ENCODE results near the gene LRPPRC. TPM values are rescaled to one million over a fixed set of nuclear protein-coding genes. Genes with fewer than 3 reads are reported as not detected.

Gene LRPPRC
- total RNA-seq, 1 experiment from 2014 or later: 82.7 TPM

DNA sequence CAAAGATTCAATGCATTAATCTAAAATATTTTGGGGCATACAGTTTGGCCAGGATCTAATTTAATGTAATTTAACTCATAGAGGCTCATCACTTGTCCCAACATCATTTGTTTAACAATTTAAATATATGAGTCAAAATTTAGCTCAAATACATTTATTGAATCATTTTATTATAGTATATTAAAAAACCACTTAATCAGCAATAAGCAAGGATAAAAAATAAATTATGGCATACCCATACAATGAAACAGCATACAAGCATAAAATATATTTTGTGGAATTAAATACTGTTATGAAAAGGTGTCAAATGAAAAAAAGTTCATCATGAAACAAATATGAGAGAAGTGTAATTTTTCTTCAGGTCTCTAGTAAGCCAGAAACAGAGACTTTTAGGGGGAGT is 34.9 kb downstream of the LRPPRC start:
- Histone ChIP-seq H3K9ac (ENCODE audit: low read length) (no peak overlapping the region), H3K9me2 (replicated peaks; ENCODE audit: insufficient read depth, low read length) (no peaks in the 10 kb centered on the region), H4K20me1 (ENCODE audit: insufficient read depth, low read depth, low read length) (no peaks in the 10 kb centered on the region), H2AFZ (ENCODE audit: low read length) (no peak overlapping the region), H3K27me3 (ENCODE audit: low read length) (no peaks in the 10 kb centered on the region), H3K27ac (ENCODE audit: low read length) (no peak overlapping the region), H3K9me3 (ENCODE audit: low read length) (no peaks in the 10 kb centered on the region), H3K79me2 (ENCODE audit: low read length) (peaks cover 31% of the 10 kb centered on the region), H3K4me1 (ENCODE audit: low read length) (peaks cover 3% of the 10 kb centered on the region; the same call in 1 of the 2 replicates), H3K36me3 (ENCODE audit: insufficient read depth, low read length) (peaks cover 75% of the 10 kb centered on the region), H3K4me2 (ENCODE audit: low read depth, low read length, poor library complexity, severe bottlenecking) (no peak overlapping the region), H3K4me3 (ENCODE audit: low read length) (no peak overlapping the region)
- DNase-seq: no peak

DNA sequence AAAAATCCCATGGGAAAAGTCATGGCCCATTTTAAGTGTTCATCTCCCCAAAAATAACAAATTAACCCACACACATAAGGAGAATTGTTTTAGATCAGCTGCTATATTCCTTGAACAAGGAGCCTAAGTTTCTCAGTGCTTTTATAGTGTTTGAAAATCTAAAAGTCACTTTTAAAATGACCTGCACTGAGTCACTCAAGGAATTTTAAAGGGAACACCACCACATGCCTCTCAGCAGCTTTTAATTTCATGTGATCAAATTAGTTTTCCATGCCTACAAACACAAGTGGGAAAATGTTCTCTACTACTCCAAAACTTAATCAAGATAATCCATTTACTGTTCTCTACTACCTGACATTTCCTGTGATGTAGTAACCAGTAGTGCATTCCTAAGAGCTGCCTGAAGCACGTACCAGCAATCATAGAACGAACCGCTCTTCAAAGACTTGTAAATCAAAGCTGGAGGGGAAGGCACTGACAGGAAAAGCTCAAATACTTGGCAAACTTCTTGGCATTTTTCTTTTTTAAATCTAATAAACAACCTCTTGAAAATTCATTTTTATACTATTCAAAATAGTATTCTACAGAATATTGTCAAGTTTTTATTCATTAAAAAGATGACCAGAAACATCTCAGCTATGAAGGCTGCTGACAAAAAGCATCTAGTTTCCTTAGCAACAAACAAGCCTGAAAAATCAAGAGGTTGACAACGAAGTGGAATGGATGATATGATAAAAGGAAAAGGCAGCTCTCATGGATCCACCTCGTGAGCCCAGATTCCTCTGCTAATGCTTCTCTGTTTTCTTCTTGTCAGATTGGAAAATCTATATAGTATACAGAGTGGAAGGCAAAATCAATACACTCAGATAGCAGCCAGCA is 37.2 kb downstream of the LRPPRC start:
- Histone ChIP-seq H3K36me3 (ENCODE audit: insufficient read depth, low read length) (peaks cover 84% of the 10 kb centered on the region), H3K4me1 (ENCODE audit: low read length) (no peaks in the 10 kb centered on the region)

DNA sequence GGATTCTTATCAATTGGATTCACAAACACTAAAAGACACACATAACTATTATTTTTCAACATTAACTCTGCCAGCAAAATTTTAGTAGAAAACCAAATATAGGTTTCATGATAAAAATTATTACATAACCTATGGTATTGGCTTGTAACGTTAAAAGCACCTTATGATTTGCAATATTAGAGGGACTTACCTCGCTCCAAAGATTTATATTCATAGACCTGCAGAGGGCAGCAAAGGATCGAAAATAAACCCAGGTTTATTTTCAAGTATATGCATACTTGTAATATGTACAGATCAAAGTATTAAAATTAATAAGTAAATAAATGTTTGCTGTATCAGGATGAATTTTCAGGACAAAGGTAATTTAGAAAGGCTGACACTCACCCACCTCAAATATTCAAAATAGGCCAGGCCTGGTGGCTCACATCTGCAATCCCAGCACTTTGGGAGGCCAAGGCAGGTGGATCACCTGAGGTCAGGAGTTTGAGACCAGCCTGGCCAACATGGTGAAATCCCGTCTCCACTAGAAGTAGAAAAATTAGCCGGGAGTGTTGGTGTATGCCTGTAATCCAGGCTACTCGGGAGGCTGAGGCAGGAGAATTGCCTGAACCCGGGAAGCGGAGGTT is 45.3 kb downstream of the LRPPRC start:
- Histone ChIP-seq H3K9me3 (ENCODE audit: low read length) (no peaks in the 10 kb centered on the region), H4K20me1 (ENCODE audit: insufficient read depth, low read depth, low read length) (no peaks in the 10 kb centered on the region), H3K9me2 (replicated peaks; ENCODE audit: insufficient read depth, low read length) (no peaks in the 10 kb centered on the region), H3K4me3 (ENCODE audit: low read length) (no peak overlapping the region), H3K79me2 (ENCODE audit: low read length) (peaks cover 47% of the 10 kb centered on the region), H3K27me3 (ENCODE audit: low read length) (no peaks in the 10 kb centered on the region), H3K4me2 (ENCODE audit: low read depth, low read length, poor library complexity, severe bottlenecking) (no peak overlapping the region), H3K9ac (ENCODE audit: low read length) (no peak overlapping the region), H3K27ac (ENCODE audit: low read length) (no peak overlapping the region), H3K4me1 (ENCODE audit: low read length) (peaks cover 21% of the 10 kb centered on the region), H2AFZ (ENCODE audit: low read length) (no peak overlapping the region), H3K36me3 (ENCODE audit: insufficient read depth, low read length) (peaks cover 68% of the 10 kb centered on the region)
- peak; percentile 70 for DNase-seq

More for the DNA sequence above, 37.2 kb downstream of the LRPPRC start:
- H4K20me1 ChIP-seq (ENCODE audit: insufficient read depth, low read depth, low read length): no peaks in the 10 kb centered on the region
- no peak overlapping the region for H3K27ac ChIP-seq (ENCODE audit: low read length)
- no peaks in the 10 kb centered on the region for H3K9me2 ChIP-seq (replicated peaks; ENCODE audit: insufficient read depth, low read length)
- DNase-seq: no peak
- H3K27me3 ChIP-seq (ENCODE audit: low read length): no peaks in the 10 kb centered on the region
- H3K9ac ChIP-seq (ENCODE audit: low read length): no peak overlapping the region
- peaks cover 28% of the 10 kb centered on the region for H3K79me2 ChIP-seq (ENCODE audit: low read length)
- H3K4me2 ChIP-seq (ENCODE audit: low read depth, low read length, poor library complexity, severe bottlenecking): no peak overlapping the region
- H3K4me3 ChIP-seq (ENCODE audit: low read length): no peak overlapping the region
- H2AFZ ChIP-seq (ENCODE audit: low read length): no peak overlapping the region
- no peaks in the 10 kb centered on the region for H3K9me3 ChIP-seq (ENCODE audit: low read length)

DNA sequence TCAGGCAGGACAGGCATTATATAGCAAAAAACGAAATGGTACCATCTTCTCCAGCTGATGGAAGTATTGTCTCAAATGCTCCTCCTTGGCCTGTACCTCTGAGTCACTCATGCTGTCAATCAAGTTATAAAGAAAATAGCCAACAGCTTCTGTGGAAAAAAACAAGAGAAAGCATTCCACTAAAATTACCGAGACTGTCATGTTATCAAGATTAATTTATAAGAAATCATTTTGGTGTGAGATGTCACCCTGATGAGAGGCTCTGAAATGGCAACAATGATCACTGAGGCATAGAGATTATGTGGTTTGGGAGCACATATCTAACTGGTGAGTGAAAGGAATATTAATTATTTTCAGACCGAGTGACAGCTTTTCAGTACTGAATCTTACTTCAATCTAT is 47.4 kb downstream of the LRPPRC start:
- Histone ChIP-seq H3K27ac (ENCODE audit: low read length) (no peak overlapping the region), H3K9ac (ENCODE audit: low read length) (no peak overlapping the region), H3K79me2 (ENCODE audit: low read length) (peaks cover 50% of the 10 kb centered on the region), H3K36me3 (ENCODE audit: insufficient read depth, low read length) (peaks cover 72% of the 10 kb centered on the region), H3K9me3 (ENCODE audit: low read length) (no peaks in the 10 kb centered on the region), H3K27me3 (ENCODE audit: low read length) (no peaks in the 10 kb centered on the region), H4K20me1 (ENCODE audit: insufficient read depth, low read depth, low read length) (no peaks in the 10 kb centered on the region), H2AFZ (ENCODE audit: low read length) (no peak overlapping the region), H3K4me3 (ENCODE audit: low read length) (no peak overlapping the region), H3K9me2 (replicated peaks; ENCODE audit: insufficient read depth, low read length) (no peaks in the 10 kb centered on the region), H3K4me1 (ENCODE audit: low read length) (peaks cover 35% of the 10 kb centered on the region), H3K4me2 (ENCODE audit: low read depth, low read length, poor library complexity, severe bottlenecking) (no peak overlapping the region)
- DNase-seq: no peak

DNA sequence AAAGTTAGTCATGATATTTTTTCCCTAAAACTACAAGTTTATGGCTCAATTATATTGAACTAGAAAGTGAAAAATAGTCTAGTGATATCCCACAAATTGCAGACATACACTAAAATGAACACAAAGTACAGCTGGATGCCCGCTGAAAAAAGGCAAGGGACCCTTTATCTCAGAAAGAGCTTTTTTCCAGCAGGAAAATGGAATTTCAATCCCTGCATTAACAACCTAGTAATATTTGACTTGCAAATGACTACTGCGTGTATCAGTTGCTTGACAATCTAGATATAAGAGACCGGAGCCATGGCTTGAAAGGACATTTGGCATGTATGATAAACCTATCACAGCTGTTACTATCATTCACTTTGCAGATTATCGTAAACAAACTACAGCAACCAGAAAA is 49.1 kb downstream of the LRPPRC start:
- DNase-seq: no peak
- Histone ChIP-seq H3K4me3 (ENCODE audit: low read length) (no peak overlapping the region), H2AFZ (ENCODE audit: low read length) (no peak overlapping the region), H3K9me2 (replicated peaks; ENCODE audit: insufficient read depth, low read length) (no peaks in the 10 kb centered on the region), H3K9ac (ENCODE audit: low read length) (no peak overlapping the region), H3K79me2 (ENCODE audit: low read length) (peaks cover 54% of the 10 kb centered on the region), H3K9me3 (ENCODE audit: low read length) (no peaks in the 10 kb centered on the region), H3K4me2 (ENCODE audit: low read depth, low read length, poor library complexity, severe bottlenecking) (no peak overlapping the region), H3K27me3 (ENCODE audit: low read length) (no peaks in the 10 kb centered on the region), H3K4me1 (ENCODE audit: low read length) (peaks cover 35% of the 10 kb centered on the region), H4K20me1 (ENCODE audit: insufficient read depth, low read depth, low read length) (no peaks in the 10 kb centered on the region), H3K36me3 (ENCODE audit: insufficient read depth, low read length) (peaks cover 80% of the 10 kb centered on the region), H3K27ac (ENCODE audit: low read length) (no peak overlapping the region)

DNA sequence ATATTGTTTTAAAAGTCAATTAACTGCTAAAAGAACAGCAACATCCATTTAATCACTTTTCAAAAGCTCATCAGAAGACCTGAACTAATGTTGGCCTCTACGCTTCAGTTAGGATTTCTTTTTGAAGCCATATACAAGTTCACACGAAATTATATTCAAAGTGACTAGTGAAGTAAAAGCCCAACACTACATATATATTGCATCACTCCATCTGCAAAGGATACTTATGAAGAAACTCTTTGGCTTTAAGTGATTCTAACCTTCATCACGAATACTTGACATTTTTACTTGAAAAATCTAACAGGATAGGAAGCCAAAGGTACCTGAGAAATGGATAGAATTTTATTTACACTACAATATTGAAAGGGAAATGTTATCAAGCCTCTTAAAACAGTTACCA is 50.4 kb downstream of the LRPPRC start:
- no peak overlapping the region for H3K9ac ChIP-seq (ENCODE audit: low read length)
- H3K9me3 ChIP-seq (ENCODE audit: low read length): no peaks in the 10 kb centered on the region
- no peaks in the 10 kb centered on the region for H4K20me1 ChIP-seq (ENCODE audit: insufficient read depth, low read depth, low read length)
- H3K4me3 ChIP-seq (ENCODE audit: low read length): no peak overlapping the region
- DNase-seq: no peak
- peaks cover 35% of the 10 kb centered on the region for H3K4me1 ChIP-seq (ENCODE audit: low read length)
- H3K9me2 ChIP-seq (replicated peaks; ENCODE audit: insufficient read depth, low read length): no peaks in the 10 kb centered on the region
- H3K4me2 ChIP-seq (ENCODE audit: low read depth, low read length, poor library complexity, severe bottlenecking): no peak overlapping the region
- H3K79me2 ChIP-seq (ENCODE audit: low read length): peaks cover 56% of the 10 kb centered on the region
- H3K27ac ChIP-seq (ENCODE audit: low read length): peak overlapping the region; percentile 32; the same call in 1 of the 2 replicates
- H2AFZ ChIP-seq (ENCODE audit: low read length): no peak overlapping the region
- H3K27me3 ChIP-seq (ENCODE audit: low read length): no peaks in the 10 kb centered on the region
- H3K36me3 ChIP-seq (ENCODE audit: insufficient read depth, low read length): peaks cover 83% of the 10 kb centered on the region

DNA sequence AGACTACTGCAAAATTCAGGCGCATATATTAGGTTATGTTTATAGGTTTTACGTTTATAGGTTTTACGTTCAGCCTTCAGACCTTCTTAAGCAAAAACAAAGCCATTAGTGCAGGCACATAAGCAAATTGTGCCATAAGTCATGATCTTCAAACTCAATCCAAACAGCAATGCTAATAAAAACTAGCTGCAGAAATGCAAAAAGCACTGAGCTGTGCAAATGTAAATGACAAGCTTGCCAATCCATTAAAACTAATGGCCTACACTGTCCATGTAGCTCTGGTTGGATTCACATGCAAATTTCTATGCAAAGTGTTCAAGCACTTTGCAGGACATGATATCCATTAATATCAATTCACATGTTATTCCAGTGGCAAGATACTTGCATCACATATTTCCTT is 50.9 kb downstream of the LRPPRC start:
- Histone ChIP-seq H3K9me3 (ENCODE audit: low read length) (no peaks in the 10 kb centered on the region), H3K27me3 (ENCODE audit: low read length) (no peaks in the 10 kb centered on the region), H3K4me2 (ENCODE audit: low read depth, low read length, poor library complexity, severe bottlenecking) (no peak overlapping the region), H3K9ac (ENCODE audit: low read length) (no peak overlapping the region), H3K79me2 (ENCODE audit: low read length) (peaks cover 57% of the 10 kb centered on the region), H3K9me2 (replicated peaks; ENCODE audit: insufficient read depth, low read length) (no peaks in the 10 kb centered on the region), H3K4me3 (ENCODE audit: low read length) (no peak overlapping the region), H2AFZ (ENCODE audit: low read length) (no peak overlapping the region), H3K27ac (ENCODE audit: low read length) (peak overlapping the region; percentile 32; the same call in 1 of the 2 replicates), H3K36me3 (ENCODE audit: insufficient read depth, low read length) (peaks cover 84% of the 10 kb centered on the region), H4K20me1 (ENCODE audit: insufficient read depth, low read depth, low read length) (no peaks in the 10 kb centered on the region), H3K4me1 (ENCODE audit: low read length) (peaks cover 35% of the 10 kb centered on the region)
- DNase-seq: peak; percentile 59

DNA sequence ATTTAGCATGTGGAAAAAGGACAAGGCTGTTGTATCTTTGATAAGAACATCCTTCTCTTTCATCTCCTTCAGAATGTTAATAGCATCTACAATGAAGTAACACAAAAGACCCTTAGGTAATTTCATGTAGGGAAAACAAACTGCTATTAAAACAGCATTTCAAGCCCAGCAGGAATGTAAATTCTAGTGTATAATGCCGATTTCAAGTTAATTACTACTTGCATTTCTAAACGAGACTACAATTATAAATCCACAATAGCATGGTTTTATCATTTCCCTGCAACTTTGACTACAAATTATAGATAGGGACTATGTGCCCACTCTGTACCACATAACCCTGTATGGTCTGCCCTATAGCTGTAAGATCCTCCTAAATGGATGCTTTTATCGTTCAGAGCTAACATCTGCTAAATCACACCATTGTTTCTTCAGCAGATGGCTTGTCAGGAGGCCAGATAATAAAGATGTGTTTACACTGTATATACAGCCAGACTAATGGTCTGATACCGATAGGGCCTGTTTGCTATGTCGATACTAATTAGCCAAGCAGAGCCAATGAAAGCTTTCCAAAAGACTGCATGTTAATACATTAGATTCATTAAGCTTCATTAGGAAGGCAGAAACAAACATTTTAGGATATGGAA is 51.9 kb downstream of the LRPPRC start:
- H4K20me1 ChIP-seq (ENCODE audit: insufficient read depth, low read depth, low read length): no peaks in the 10 kb centered on the region
- no peak overlapping the region for H3K4me3 ChIP-seq (ENCODE audit: low read length)
- no peak overlapping the region for H2AFZ ChIP-seq (ENCODE audit: low read length)
- no peaks in the 10 kb centered on the region for H3K9me2 ChIP-seq (replicated peaks; ENCODE audit: insufficient read depth, low read length)
- H3K79me2 ChIP-seq (ENCODE audit: low read length): peaks cover 57% of the 10 kb centered on the region
- H3K27ac ChIP-seq (ENCODE audit: low read length): peak overlapping the region; percentile 6; the same call in 1 of the 2 replicates
- no peak overlapping the region for H3K4me2 ChIP-seq (ENCODE audit: low read depth, low read length, poor library complexity, severe bottlenecking)
- no peak for DNase-seq
- H3K36me3 ChIP-seq (ENCODE audit: insufficient read depth, low read length): peaks cover 80% of the 10 kb centered on the region
- no peak overlapping the region for H3K9ac ChIP-seq (ENCODE audit: low read length)
- peaks cover 35% of the 10 kb centered on the region for H3K4me1 ChIP-seq (ENCODE audit: low read length)
- H3K9me3 ChIP-seq (ENCODE audit: low read length): no peaks in the 10 kb centered on the region
- no peaks in the 10 kb centered on the region for H3K27me3 ChIP-seq (ENCODE audit: low read length)
